IPS-18a (cell line): ENCODE results near the gene CLDN2.
"Not testable (repeated sequence)": the region's sequence is repeated elsewhere in the genome, so short reads cannot be mapped to it uniquely, and the experiment has no call there.

Experiments
- H3K27ac ChIP-seq: one replicate; pipeline ENCODE4 v1.5.1; 2013; ENCODE audit warnings: low read length
- H3K27me3 ChIP-seq: one replicate; pipeline ENCODE4 v1.6.1; 2013; ENCODE audit warnings: mild to moderate bottlenecking, low read length; ENCODE audit not compliant: control insufficient read depth, insufficient read depth
- H3K36me3 ChIP-seq: one replicate; pipeline ENCODE4 v1.6.1; 2013; ENCODE audit warnings: low read depth, low read length; ENCODE audit not compliant: control insufficient read depth
- H3K4me1 ChIP-seq: one replicate; pipeline ENCODE4 v1.6.1; 2013; ENCODE audit warnings: low read depth, low read length; ENCODE audit not compliant: control insufficient read depth
- H3K4me3 ChIP-seq: one replicate; pipeline ENCODE4 v1.5.1; 2013; ENCODE audit warnings: low read length
- H3K9ac ChIP-seq: one replicate; pipeline ENCODE4 v1.6.1; 2013; ENCODE audit warnings: mild to moderate bottlenecking, low read length, moderate library complexity
- H3K9me3 ChIP-seq: one replicate; pipeline ENCODE4 v1.6.1; 2013; ENCODE audit warnings: low read depth, low read length; ENCODE audit not compliant: control insufficient read depth

CLDN2 gene

GRCh38 chrX:106966547-106966946 is 46.3 kb downstream of the CLDN2 start:
- not testable (repeated sequence) for H3K9me3 ChIP-seq, H3K27ac ChIP-seq, H3K27me3 ChIP-seq, H3K9ac ChIP-seq, H3K4me3 ChIP-seq, H3K36me3 ChIP-seq, H3K4me1 ChIP-seq

GRCh38 chrX:106972896-106973295 is 52.7 kb downstream of the CLDN2 start:
- Histone ChIP-seq H3K27me3 (no peaks in the 10 kb centered on the region), H3K4me1 (no peaks in the 10 kb centered on the region), H3K36me3 (no peaks in the 10 kb centered on the region), H3K4me3 (no peak overlapping the region), H3K9me3 (no peaks in the 10 kb centered on the region), H3K9ac (no peak overlapping the region), H3K27ac (no peak overlapping the region)

GRCh38 chrX:106973433-106974149 is 53.4 kb downstream of the CLDN2 start:
- Histone ChIP-seq H3K36me3 (no peaks in the 10 kb centered on the region), H3K4me3 (no peak overlapping the region), H3K27me3 (no peaks in the 10 kb centered on the region), H3K9ac (no peak overlapping the region), H3K4me1 (no peaks in the 10 kb centered on the region), H3K27ac (no peak overlapping the region), H3K9me3 (no peaks in the 10 kb centered on the region)

GRCh38 chrX:106976416-106976815 is 56.2 kb downstream of the CLDN2 start:
- H3K36me3 ChIP-seq: no peaks in the 10 kb centered on the region
- H3K4me1 ChIP-seq: no peaks in the 10 kb centered on the region
- no peak overlapping the region for H3K9ac ChIP-seq
- no peak overlapping the region for H3K4me3 ChIP-seq
- no peaks in the 10 kb centered on the region for H3K27me3 ChIP-seq
- H3K9me3 ChIP-seq: no peaks in the 10 kb centered on the region
- H3K27ac ChIP-seq: no peak overlapping the region
